ENCODE results near the gene INAFM1.
A peak's percentile ranks its signal among the peaks of the same experiment; 100 is the strongest.

The INAFM1 gene

DNA sequence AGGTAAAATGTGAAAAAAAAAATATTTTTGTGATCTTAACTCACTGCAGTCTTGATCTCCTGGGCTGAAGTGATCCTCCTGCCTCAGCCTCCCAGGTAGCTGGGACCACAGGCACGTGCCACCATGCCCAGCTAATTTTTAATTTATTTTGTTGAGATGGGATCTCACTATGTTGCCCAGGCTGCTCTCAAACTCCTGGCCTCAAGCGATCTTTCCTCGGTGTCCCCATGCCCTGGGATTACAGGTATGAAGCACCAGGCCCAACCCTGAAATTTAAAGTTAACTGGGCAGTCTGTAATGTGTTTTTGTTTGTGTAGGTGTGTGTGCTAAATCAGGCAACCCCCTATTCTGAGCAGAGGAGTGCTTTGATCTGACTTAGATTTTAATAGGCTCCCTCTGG is 31.6 kb downstream of the INAFM1 start:
- ATAC-seq (no peak), DNase-seq (no peak)
- Mint-ChIP-seq H3K9me3 (no peaks in the 10 kb centered on the region), H3K4me1 (peaks cover 4% of the 10 kb centered on the region), H3K27ac (no peak overlapping the region), H3K36me3 (ENCODE audit: low read depth) (no peaks in the 10 kb centered on the region), H3K4me3 (no peak overlapping the region), H3K27me3 (peaks cover 32% of the 10 kb centered on the region)

DNA sequence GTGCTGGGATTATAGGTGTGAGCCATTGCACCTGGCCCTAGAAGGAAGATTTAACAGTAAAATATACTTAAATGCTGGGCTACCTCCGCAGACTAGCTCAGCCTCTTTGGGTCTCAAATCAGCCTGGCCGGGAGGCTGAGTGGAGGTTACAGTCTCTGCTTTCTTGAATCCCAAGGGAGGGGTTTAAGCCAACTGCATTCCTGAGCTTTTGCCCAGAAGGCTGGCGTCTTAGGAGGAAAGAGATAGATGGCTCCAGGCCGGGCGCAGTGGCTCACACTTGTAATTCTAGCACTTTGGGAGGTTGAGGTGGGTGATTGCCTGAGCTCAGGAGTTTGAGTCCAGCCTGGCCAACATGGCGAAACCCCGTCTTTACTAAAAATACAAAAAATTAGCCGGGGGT is 34.4 kb downstream of the INAFM1 start:
- H3K4me3 Mint-ChIP-seq: no peak overlapping the region
- no peak for DNase-seq
- no peak for ATAC-seq
- H3K9me3 Mint-ChIP-seq: no peaks in the 10 kb centered on the region
- no peak overlapping the region for H3K27ac Mint-ChIP-seq
- peaks cover 4% of the 10 kb centered on the region for H3K4me1 Mint-ChIP-seq
- no peaks in the 10 kb centered on the region for H3K36me3 Mint-ChIP-seq (ENCODE audit: low read depth)
- peaks cover 38% of the 10 kb centered on the region for H3K27me3 Mint-ChIP-seq

DNA sequence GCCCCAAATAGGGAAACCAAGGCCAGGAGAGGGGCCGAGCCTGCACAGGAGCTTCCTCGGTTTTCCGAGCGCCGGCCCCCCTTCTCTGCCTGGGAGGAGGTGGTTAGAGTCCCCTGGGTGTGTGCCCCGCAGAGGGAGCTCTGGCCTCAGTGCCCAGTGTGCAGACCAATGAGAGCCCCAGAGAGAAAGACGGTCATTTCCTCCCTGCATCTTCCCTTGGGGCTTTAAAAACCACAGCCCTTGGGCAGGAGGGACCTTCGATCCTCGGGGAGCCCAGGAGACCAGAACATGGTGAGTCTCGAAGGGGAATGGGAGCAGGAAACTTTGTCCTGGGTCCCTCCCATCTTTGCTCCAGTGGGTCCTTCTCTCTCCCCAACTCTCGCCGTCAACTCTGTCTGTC is 34.9 kb downstream of the INAFM1 start, which contains the start of gene C5AR1:
C5AR1 (plus strand) TSS at position 254 of the 400 bp plus-strand sequence; CDS start at position 289, 35 bp downstream.
- ATAC-seq: no peak
- Mint-ChIP-seq H3K4me3 (no peak within 1 kb of the TSS), H3K4me1 (peaks cover 4% of the 10 kb centered on the region), H3K9me3 (no peaks in the 10 kb centered on the region), H3K27me3 (peaks cover 36% of the 10 kb centered on the region), H3K36me3 (ENCODE audit: low read depth) (no peaks in the 10 kb centered on the region), H3K27ac (no peak within 1 kb of the TSS)
- no peak for DNase-seq

DNA sequence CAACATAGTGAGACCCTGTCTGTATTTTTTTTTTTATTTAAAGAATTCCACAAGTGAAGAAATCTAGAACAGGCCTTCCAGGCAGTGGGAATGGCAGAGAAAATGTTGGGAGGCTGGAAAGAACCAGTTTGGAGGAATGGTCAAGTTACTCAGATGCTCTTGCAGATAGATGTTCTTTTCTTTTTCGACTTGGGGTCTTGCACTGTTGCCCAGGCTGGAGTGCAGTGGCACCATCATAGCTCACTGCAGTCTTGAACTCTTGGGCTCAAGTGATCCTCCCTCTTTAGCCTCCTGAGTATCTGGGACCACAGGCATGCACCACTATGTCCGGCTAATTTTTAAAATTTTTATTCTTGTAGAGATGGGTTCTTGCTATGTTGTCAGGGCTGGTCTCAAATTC is 35.6 kb downstream of the INAFM1 start:
- ATAC-seq (no peak), DNase-seq (no peak)
- Mint-ChIP-seq H3K27me3 (peaks cover 34% of the 10 kb centered on the region), H3K4me3 (no peak overlapping the region), H3K4me1 (peaks cover 5% of the 10 kb centered on the region), H3K36me3 (ENCODE audit: low read depth) (no peaks in the 10 kb centered on the region), H3K27ac (no peak overlapping the region), H3K9me3 (no peaks in the 10 kb centered on the region)

DNA sequence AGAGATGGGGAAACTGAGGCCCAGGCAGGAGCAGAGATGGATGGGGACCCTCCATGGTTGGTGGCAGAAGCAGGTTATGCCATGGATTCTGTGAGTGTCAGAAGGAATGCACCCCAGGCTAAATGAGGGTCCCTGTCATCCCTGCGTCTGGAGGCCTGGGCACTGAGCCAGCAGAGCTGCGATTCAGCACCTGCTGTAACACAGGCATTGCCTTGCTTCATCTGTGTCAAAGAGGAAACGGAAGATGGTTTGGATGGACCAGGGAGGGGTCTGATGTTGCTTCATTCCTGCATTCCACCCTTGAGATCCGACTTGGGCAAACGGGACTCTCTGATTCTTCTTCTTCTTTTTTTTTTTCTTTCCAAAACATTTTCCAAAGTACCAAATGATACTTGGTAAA is 36.1 kb downstream of the INAFM1 start:
- Mint-ChIP-seq H3K9me3 (no peaks in the 10 kb centered on the region), H3K36me3 (ENCODE audit: low read depth) (no peaks in the 10 kb centered on the region), H3K4me3 (no peak overlapping the region), H3K27me3 (peaks cover 35% of the 10 kb centered on the region), H3K27ac (no peak overlapping the region), H3K4me1 (peaks cover 6% of the 10 kb centered on the region)
- DNase-seq (no peak), ATAC-seq (no peak)

DNA sequence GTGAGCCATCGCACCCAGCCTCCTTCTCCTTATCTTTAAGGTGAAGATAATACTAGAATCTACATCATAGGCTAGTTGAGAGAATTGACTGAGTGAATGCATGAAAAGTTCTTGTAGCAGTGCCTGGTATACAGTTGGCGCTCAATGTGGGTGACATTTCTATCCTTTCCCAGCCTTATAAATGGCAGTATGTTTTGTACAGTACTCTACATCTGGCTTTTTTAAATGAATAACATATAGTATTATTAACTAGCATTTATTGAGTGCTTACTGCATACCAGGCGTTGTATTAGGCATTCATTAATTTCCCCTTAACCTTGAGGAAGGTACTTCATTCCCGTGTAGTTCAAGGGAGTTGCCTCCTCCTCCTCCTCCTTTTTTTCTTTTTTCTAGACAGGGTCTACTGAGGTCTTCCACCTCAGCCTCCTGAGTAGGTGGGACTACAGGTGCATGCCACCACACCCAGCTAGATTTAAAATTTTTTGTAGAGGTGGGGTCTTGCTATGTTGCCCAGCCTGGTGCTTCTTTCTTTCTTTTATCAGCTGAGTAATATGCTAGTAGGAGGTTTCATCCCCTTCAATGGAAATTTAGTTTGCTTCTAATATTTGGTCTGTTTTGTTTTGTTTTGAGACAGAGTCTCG is 37.8 kb downstream of the INAFM1 start:
- H3K27me3 Mint-ChIP-seq: peaks cover 38% of the 10 kb centered on the region
- no peak for ATAC-seq
- H3K4me1 Mint-ChIP-seq: peaks cover 8% of the 10 kb centered on the region
- H3K4me3 Mint-ChIP-seq: no peak overlapping the region
- H3K9me3 Mint-ChIP-seq: no peaks in the 10 kb centered on the region
- no peak overlapping the region for H3K27ac Mint-ChIP-seq
- H3K36me3 Mint-ChIP-seq (ENCODE audit: low read depth): no peaks in the 10 kb centered on the region
- no peak for DNase-seq

DNA sequence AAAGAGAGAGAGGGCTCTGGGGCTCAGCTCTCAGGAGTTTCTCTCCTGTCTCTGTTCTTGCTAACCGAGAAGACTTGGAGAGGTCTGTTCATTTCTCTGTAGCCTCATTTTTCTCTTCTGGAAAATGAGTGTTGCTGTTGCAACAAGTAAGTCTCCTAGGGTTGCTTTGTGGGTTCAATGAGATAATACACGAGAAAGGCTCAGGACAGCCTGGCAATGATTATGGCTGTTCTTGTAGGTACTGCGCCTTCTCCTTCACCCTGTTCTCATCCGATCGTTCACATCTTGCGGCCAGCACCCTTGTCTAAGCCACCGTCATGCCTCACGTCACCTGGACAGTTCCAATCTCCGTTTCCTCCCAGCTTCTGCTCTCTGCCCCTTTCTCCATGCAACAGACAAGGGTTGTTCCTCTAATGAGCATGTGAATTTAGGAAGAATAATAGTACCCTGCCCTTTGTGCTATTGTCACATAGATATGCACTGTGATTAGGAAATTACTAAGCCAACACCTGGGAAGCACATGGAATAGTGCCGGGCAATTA is 39.1 kb downstream of the INAFM1 start:
- Mint-ChIP-seq H3K9me3 (no peaks in the 10 kb centered on the region), H3K27me3 (peaks cover 40% of the 10 kb centered on the region), H3K27ac (no peak overlapping the region), H3K36me3 (ENCODE audit: low read depth) (no peaks in the 10 kb centered on the region), H3K4me1 (peaks cover 8% of the 10 kb centered on the region), H3K4me3 (no peak overlapping the region)
- no peak for DNase-seq
- no peak for ATAC-seq

DNA sequence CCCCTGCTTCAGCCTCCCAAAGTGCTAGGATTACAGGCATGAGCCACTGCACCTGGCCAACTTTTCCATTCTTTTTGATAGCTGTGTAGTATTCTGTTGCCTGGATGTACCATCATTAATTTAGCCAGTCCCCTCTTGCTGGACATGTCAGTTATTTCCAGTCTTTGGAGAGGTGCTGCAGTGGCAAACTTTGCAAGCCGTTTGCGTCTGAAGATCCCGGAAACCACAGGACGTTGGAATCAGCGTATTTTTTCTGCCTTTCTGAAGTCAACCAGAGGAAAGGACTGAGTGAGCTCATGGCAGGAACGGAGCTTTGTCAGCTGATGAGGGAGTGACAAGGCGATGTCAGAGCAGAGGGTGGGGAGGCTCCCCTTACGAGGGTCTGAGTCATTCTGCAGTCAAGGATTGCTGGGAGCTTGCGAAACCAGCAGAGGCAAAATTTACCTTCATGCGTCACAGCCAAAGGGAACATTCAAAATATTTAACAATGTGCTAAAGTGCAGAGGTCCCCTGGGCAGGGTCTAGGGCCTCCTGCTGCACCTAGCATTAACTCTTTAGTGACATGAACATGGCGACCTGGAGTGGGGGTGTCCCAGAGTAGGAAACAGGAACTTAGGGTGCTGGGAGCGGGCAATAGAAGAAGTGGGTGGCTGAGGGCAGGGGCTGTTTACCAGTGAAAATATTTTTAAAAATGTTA is 40.6 kb downstream of the INAFM1 start:
- peaks cover 36% of the 10 kb centered on the region for H3K27me3 Mint-ChIP-seq
- ATAC-seq (peak; percentile 88), DNase-seq (peak; percentile 30)
- H3K4me1 Mint-ChIP-seq: peaks cover 8% of the 10 kb centered on the region
- no peaks in the 10 kb centered on the region for H3K36me3 Mint-ChIP-seq (ENCODE audit: low read depth)
- no peak overlapping the region for H3K4me3 Mint-ChIP-seq
- H3K27ac Mint-ChIP-seq: no peak overlapping the region
- no peaks in the 10 kb centered on the region for H3K9me3 Mint-ChIP-seq

DNA sequence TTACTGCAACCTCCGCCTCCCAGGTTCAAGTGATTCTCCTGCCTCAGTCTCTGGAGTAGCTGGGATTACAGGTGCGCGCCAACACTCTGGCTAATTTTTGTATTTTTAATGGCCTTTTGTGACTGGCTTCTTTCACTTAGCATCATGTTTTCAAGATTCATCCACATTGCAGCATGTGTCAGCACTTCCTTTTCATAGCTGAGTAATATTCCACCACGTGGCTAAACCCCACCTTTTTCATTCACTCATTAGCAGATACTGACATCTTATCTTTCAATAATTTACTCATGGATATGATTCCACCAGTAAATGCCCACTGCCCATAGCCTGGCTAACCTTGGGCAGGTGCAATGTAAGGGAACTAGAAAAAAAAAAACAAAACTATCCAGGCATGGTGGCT is 41.8 kb downstream of the INAFM1 start:
- no peak overlapping the region for H3K27ac Mint-ChIP-seq
- DNase-seq (no peak), ATAC-seq (no peak)
- no peaks in the 10 kb centered on the region for H3K36me3 Mint-ChIP-seq (ENCODE audit: low read depth)
- peaks cover 35% of the 10 kb centered on the region for H3K27me3 Mint-ChIP-seq
- H3K4me3 Mint-ChIP-seq: no peak overlapping the region
- no peaks in the 10 kb centered on the region for H3K9me3 Mint-ChIP-seq
- peaks cover 8% of the 10 kb centered on the region for H3K4me1 Mint-ChIP-seq

DNA sequence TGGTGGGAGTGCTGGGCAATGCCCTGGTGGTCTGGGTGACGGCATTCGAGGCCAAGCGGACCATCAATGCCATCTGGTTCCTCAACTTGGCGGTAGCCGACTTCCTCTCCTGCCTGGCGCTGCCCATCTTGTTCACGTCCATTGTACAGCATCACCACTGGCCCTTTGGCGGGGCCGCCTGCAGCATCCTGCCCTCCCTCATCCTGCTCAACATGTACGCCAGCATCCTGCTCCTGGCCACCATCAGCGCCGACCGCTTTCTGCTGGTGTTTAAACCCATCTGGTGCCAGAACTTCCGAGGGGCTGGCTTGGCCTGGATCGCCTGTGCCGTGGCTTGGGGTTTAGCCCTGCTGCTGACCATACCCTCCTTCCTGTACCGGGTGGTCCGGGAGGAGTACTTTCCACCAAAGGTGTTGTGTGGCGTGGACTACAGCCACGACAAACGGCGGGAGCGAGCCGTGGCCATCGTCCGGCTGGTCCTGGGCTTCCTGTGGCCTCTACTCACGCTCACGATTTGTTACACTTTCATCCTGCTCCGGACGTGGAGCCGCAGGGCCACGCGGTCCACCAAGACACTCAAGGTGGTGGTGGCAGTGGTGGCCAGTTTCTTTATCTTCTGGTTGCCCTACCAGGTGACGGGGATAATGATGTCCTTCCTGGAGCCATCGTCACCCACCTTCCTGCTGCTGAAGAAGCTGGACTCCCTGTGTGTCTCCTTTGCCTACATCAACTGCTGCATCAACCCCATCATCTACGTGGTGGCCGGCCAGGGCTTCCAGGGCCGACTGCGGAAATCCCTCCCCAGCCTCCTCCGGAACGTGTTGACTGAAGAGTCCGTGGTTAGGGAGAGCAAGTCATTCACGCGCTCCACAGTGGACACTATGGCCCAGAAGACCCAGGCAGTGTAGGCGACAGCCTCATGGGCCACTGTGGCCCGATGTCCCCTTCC is 45.5 kb downstream of the INAFM1 start:
- H3K4me3 Mint-ChIP-seq: no peak overlapping the region

DNA sequence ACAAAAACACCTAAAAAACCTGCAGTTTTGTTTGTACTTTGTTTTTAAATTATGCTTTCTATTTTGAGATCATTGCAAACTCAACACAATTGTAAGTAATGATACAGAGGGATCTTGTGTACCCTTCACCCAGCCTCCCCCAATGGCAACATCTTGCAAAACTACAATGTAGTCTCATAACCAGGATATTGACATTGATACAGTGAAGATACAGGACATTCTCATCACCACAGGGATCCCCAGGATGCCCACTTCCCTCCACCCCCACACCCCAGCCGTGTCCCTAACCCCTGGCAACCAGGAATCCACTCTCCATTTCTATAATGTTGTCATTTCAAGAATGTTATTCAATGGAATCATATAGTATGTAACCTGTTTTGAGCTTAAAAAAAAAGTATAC is 46.9 kb downstream of the INAFM1 start:
- no peak overlapping the region for H3K4me3 Mint-ChIP-seq
- H3K36me3 Mint-ChIP-seq (ENCODE audit: low read depth): no peaks in the 10 kb centered on the region

More for the DNA sequence above, 45.5 kb downstream of the INAFM1 start:
- no peaks in the 10 kb centered on the region for H3K36me3 Mint-ChIP-seq (ENCODE audit: low read depth)
- DNase-seq (no peak), ATAC-seq (no peak)
- no peaks in the 10 kb centered on the region for H3K9me3 Mint-ChIP-seq
- H3K4me1 Mint-ChIP-seq: peaks cover 6% of the 10 kb centered on the region
- H3K27me3 Mint-ChIP-seq: peaks cover 37% of the 10 kb centered on the region
- no peak overlapping the region for H3K27ac Mint-ChIP-seq

DNA sequence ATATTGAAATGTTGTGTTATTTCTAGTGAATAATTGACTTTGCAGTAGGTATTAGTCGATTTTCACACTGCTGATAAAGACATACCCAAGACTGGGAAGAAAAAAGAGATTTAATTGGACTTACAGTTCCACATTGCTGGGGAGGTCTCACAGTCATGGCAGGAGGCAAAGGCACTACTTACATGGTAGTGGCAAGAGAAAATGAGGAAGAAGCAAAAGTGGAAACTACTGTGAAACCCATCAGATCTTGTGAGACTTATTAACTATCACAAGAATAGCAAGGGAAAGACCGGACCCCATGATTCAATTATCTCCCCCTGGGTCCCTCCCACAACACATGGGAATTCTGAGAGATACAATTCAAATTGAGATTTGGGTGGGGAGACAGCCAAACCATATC is 47.4 kb downstream of the INAFM1 start:
- no peak for DNase-seq
- H3K27me3 Mint-ChIP-seq: peaks cover 27% of the 10 kb centered on the region
- no peaks in the 10 kb centered on the region for H3K4me1 Mint-ChIP-seq
- no peak overlapping the region for H3K4me3 Mint-ChIP-seq
- no peaks in the 10 kb centered on the region for H3K9me3 Mint-ChIP-seq
- no peak overlapping the region for H3K27ac Mint-ChIP-seq
- ATAC-seq: no peak
- H3K36me3 Mint-ChIP-seq (ENCODE audit: low read depth): no peaks in the 10 kb centered on the region

More for the DNA sequence above, 46.9 kb downstream of the INAFM1 start:
- no peak for DNase-seq
- Mint-ChIP-seq H3K9me3 (no peaks in the 10 kb centered on the region), H3K4me1 (no peaks in the 10 kb centered on the region), H3K27me3 (peaks cover 29% of the 10 kb centered on the region), H3K27ac (no peak overlapping the region)
- no peak for ATAC-seq

DNA sequence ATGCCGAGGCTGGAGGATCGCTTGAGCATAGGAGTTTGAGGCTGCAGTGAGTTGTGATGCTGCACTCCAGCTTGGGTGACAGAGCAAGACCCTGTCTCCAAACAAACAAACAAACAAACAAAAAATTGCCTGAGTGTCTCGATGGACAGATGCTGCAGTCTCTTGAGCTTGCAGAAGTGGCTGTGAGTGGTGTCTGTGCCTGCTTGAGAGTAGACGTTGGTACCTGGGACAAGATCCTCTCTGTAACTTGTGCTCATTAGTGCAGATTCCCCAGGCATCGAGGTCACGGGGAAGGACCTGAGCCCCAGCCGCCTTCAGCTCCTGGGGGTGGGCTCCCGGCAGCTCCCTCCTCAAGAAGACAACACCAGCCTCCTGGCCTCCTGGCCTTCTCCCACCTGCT is 48.7 kb downstream of the INAFM1 start:
- no peaks in the 10 kb centered on the region for H3K4me1 Mint-ChIP-seq
- H3K27ac Mint-ChIP-seq: no peak overlapping the region

DNA sequence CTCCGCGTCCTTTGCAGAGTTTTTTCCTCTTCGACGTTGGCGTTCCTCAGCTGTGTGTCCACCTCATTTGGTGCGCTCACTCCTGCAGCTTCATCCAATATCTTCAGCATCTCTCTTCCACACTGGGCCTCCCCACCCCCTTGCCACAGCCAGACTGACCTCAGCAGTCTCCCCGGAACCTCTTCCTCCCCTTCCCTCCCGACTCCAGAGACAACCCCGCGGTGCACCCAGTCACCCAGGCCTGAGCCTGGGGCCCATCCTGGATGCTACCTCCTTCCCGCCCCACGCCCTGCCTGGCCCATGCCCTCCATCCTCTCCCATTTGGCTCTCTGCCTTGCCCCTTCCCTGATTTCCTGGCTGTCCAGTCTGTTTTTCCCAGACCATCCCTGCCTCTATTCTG is 49.2 kb downstream of the INAFM1 start:
- Mint-ChIP-seq H3K9me3 (no peaks in the 10 kb centered on the region), H3K4me1 (no peaks in the 10 kb centered on the region), H3K27me3 (peaks cover 21% of the 10 kb centered on the region), H3K36me3 (ENCODE audit: low read depth) (no peaks in the 10 kb centered on the region), H3K4me3 (no peak overlapping the region), H3K27ac (no peak overlapping the region)
- ATAC-seq: no peak
- DNase-seq: no peak

More for the DNA sequence above, 48.7 kb downstream of the INAFM1 start:
- peaks cover 23% of the 10 kb centered on the region for H3K27me3 Mint-ChIP-seq
- H3K4me3 Mint-ChIP-seq: no peak overlapping the region
- ATAC-seq: no peak
- H3K36me3 Mint-ChIP-seq (ENCODE audit: low read depth): no peaks in the 10 kb centered on the region
- H3K9me3 Mint-ChIP-seq: no peaks in the 10 kb centered on the region
- no peak for DNase-seq

All from activated naive CD8-positive, alpha-beta T cell treated with anti-CD3 and anti-CD28 coated beads, Interleukin-2, amount 50 U/mL, for 24 hours (primary cell).